GM12874 (cell line): ENCODE results near the gene ATP2B2.

Experiments used
- TF ChIP-seq, protein P1 (sequence below): IDR thresholded peaks from 2 replicates; pipeline ENCODE4 v1.5.1; 2011; ENCODE audit warnings: low read depth, mild to moderate bottlenecking, control low read depth, low read length, moderate library complexity; ENCODE audit not compliant: insufficient read depth

The ATP2B2 gene

DNA sequence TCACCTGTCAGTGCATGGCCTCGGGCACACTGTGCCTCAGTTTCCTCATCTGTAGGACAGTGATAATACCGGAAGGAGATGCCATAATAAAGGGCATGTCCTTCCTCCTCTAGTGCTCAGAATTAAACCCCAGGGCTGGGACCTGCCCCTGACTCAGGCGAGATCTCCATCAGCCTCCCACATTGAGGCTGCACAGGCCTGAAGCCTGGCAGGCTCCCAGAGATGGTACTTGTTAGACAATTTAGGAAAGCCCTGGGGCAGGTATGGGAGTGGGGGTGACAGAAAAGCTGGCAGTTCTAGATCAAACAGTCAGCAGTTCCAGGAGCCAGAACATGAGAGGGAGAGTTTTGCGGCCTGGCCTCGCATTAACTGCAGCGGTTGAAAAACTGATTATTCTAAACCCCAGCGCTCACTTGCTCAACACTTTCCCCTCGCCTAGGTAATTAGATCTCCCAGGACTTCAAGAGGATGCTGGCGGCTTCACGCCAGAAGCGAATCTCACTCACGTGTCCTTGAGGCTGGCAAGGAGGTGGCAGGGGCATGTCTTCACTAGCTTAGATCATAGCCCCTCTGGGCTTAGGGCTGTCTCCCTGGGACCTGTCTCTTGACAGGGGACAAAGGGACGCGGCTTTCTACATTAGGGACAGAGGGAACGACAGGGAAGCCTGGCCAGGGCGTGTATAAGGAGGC is 73.1 kb downstream of the ATP2B2 start:
- TF ChIP-seq, protein P1, sequence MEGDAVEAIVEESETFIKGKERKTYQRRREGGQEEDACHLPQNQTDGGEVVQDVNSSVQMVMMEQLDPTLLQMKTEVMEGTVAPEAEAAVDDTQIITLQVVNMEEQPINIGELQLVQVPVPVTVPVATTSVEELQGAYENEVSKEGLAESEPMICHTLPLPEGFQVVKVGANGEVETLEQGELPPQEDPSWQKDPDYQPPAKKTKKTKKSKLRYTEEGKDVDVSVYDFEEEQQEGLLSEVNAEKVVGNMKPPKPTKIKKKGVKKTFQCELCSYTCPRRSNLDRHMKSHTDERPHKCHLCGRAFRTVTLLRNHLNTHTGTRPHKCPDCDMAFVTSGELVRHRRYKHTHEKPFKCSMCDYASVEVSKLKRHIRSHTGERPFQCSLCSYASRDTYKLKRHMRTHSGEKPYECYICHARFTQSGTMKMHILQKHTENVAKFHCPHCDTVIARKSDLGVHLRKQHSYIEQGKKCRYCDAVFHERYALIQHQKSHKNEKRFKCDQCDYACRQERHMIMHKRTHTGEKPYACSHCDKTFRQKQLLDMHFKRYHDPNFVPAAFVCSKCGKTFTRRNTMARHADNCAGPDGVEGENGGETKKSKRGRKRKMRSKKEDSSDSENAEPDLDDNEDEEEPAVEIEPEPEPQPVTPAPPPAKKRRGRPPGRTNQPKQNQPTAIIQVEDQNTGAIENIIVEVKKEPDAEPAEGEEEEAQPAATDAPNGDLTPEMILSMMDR = no peak

DNA sequence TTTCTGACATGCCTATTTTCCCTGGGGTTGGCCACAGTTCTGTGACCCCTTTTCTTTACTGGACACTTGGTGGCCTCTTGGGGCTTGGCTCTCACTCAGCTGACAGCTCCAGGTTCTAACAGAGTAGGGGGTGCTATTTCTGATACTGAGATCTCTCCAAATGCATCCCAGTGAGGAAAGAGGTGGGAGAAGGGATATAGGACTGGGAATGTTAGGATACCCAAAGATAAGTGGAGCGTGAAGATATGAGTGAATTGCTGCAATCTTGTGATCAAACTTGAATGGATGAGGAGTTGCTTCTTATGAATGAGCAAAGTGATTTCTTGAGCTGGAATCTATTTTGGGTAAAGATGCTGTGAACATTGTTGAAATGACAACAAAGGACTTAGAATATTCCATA is 74.6 kb downstream of the ATP2B2 start:
- TF ChIP-seq, protein P1 = no peak

DNA sequence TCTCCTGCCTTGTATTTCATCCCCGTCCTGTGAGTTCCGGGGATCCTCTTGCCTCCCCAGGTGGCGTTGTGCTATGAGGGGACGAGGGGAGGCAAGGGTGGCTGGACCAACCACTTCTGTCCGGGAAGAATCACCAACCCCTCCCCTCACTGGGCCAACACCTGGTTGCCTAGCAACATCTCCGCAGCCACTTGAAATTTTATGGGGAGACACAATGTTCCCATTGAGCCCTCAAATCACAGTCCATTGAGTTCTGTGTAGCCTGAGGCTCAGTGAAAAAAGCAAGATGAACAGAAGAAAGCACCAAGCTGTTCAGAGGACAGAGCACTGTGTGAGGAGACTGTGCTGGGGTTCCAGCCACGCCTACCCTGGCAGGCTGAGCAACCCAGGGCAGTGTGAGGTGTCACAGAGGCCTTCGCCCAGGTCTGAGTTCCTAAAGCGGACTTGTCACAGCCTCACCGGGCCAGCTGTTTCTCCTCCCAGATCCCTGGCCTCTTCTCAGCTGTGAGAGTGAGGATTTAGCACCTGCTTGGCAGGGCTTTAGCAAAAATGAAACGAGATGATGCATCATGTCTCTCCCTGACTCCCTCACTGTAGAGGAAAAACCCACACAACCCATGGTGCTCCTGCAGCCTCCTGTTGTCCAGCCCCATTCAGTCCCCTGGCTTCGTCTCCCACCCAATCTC is 76.8 kb downstream of the ATP2B2 start:
- TF ChIP-seq, protein P1 = no peak

DNA sequence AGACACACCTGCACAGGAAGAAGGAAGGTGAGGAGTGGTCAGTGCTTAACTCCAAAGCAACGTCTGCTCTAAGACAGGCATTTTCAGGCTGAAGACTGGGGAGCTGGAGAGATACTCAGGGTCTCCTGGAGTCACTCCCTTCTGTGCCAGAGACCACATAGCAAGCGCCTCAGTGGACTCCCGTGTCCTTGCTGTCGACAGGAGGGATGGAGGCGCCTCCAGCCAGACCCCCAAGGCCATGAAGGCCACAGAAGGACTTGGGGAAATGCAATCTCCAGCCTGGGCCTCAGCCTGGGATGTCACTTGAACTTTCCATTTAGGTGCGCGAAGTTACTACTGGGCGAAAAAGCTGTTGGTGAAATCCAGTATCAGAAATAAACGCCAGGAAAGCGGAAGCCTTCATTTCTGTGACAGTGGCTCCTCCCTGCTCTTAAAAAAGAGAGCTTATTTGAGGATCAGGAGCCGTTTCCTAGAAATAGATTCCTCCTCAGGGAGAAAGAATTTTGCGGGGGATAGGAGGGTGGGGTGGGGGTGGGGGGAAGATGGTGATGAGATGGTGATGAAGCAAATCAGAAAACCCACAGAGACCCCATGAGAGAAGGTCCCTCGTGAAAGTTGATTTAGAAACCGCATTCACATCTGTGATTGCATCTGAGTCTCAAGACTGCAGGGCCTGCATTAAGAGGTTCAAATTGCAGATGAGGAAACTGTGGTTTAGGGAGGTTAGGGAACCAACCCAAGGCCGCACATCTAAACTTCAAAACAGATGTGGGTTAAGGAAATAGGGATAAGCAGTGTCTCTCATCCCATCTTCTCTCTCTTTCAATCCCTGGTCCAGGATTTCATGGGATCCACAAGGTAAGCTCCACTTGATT is 78.8 kb downstream of the ATP2B2 start:
- TF ChIP-seq, protein P1 = no peak

DNA sequence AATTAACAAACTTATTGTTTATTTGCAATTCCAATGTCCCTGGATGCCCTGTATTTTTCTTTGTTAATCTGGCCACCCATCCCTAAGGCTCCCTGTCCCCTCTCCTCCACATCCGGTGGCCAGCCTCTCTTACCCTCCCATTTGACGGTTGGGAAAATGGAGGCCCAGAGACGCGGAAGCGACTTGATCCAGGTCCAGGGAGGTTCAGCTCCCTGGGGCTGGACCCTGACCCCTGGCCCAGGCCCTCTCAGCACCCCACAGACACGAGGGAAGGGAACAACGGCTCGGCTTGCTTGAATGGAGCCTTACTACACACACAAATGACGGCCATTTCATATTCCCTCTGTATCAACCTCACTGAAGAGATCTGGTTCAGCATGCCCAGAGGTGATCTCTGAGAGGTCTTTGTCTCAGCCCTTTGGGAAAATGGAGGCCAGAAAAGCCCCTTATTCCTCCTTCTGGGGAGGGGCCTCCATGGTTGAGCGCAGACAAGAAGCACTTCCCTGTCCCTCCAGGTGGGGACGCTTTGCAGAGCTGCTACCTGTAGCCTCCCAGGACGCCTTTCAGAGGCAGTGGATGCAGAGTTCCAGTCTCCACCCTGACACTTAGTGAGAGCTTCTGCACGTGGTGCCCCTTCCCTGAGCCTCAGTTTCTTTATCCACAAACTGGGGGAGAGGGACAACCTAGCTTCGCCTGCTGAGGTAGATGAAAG is 82.1 kb downstream of the ATP2B2 start:
- TF ChIP-seq, protein P1 = no peak

DNA sequence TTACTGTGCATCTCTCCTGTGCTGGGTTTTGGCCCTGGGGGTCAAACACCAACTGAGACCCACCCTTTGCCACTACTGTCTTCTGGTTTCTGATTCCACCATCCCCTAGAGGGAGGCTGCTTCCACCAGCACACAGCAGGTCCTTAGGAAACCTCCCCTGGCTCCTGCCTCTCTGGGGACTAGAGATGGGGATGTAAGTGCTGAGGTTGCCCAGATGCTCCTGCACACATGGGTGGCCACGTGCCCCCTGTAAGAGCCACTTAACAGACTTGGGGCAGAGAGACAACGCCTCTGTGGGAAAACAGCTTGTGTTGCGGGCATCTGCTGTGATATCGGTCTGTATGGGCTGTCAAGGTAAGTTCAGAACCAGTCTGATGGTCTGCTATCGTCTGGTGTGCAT is 83.4 kb downstream of the ATP2B2 start:
- TF ChIP-seq, protein P1 = no peak
